ENCODE data around the gene COL7A1.

DNA sequence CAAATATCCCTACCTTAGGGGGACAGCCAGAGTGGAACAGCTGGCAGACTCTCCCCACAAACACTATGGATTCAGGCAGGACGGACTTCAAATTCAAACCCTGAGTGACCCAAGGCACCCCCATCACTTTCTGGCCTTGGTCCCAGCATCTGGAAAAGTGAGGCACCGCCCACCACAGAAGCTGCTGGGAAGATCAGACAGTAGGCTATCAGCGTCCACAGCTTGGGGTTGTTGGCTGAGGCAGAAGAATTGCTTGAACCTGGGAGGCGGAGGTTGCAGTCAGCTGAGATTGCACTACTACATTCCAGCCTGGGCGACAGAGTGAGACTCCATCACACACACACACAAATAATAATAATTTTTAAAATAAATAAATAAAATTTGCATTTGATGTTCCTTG is 47.0 kb downstream of the COL7A1 start:
- TF ChIP-seq, protein P1, sequence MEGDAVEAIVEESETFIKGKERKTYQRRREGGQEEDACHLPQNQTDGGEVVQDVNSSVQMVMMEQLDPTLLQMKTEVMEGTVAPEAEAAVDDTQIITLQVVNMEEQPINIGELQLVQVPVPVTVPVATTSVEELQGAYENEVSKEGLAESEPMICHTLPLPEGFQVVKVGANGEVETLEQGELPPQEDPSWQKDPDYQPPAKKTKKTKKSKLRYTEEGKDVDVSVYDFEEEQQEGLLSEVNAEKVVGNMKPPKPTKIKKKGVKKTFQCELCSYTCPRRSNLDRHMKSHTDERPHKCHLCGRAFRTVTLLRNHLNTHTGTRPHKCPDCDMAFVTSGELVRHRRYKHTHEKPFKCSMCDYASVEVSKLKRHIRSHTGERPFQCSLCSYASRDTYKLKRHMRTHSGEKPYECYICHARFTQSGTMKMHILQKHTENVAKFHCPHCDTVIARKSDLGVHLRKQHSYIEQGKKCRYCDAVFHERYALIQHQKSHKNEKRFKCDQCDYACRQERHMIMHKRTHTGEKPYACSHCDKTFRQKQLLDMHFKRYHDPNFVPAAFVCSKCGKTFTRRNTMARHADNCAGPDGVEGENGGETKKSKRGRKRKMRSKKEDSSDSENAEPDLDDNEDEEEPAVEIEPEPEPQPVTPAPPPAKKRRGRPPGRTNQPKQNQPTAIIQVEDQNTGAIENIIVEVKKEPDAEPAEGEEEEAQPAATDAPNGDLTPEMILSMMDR (IDR thresholded peaks at IDR 0.05), result no peak
- TF ChIP-seq POLR2A (IDR thresholded peaks at IDR 0.05), result no peak
